Activated naive CD4-positive, alpha-beta T cell treated with anti-CD3 and anti-CD28 coated beads for 36 hours (primary cell): ENCODE data around the gene EID1. TPM values are rescaled to one million over a fixed set of nuclear protein-coding genes. Genes with fewer than 3 reads are reported as not detected.
"Not testable (repeated sequence)": the region's sequence is repeated elsewhere in the genome, so short reads cannot be mapped to it uniquely, and the experiment has no call there.

Experiments
- CTCF ChIA-PET: fragments of 350-600 bp; sonication (Branson Sonifier 250); formaldehyde crosslinking; loops from one replicate; lab custom pipeline; 2021; ENCODE audit warnings: antibody characterized with exemption; lab: Charles Lee
- DNase-seq: peaks from one replicate; pipeline ENCODE4 v3.0.0-alpha.2; 2020
- H3K27ac Mint-ChIP-seq: one replicate; pipeline ENCODE4 v1.8.0; 2021; ENCODE audit warnings: mild to moderate bottlenecking, mixed read lengths
- H3K27me3 Mint-ChIP-seq: one replicate; pipeline ENCODE4 v1.8.0; 2021; ENCODE audit warnings: low read depth, mixed read lengths
- H3K36me3 Mint-ChIP-seq: one replicate; pipeline ENCODE4 v1.8.0; 2021; ENCODE audit warnings: low read depth, mixed read lengths
- H3K4me1 Mint-ChIP-seq: one replicate; pipeline ENCODE4 v1.8.0; 2021; ENCODE audit warnings: low read depth, mixed read lengths
- H3K4me3 Mint-ChIP-seq: one replicate; pipeline ENCODE4 v1.8.0; 2021; ENCODE audit warnings: mild to moderate bottlenecking, moderate library complexity, mixed read lengths
- H3K9me3 Mint-ChIP-seq: one replicate; pipeline ENCODE4 v1.8.0; 2021; ENCODE audit warnings: mixed read lengths
- intact Hi-C: fragments of 100-400 bp; cut with micrococcal nuclease; formaldehyde crosslinking; loops from one replicate; pipeline ENCODE4 v1.15.1; 2023
- total RNA-seq, 2 experiments: library from RNA; stranded (reverse); gene quantifications; one replicate each; pipeline ENCODE4 v1.2.3, GENCODE V29; 2021

EID1 gene
- total RNA-seq, 2 experiments from 2014 or later = 43.2 to 48.4 TPM

DNA sequence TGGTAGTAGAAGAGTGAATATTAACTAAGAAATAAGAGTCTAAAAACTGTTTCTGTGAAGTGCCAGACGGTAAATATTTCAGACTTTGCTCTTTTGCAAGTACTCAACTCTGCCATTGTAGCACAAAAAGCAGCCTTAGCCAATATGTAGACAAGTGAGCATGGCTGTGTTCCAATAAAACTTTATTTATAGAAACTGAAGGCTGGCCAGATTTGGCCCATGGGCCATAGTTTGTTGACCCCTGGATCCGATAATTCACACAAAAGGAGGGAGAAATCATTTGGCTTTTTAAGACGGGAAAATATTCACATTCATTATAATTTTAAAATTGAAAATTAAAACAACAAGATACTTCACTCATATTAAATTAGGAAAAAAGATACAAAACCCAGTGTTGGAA is 15.4 kb downstream of the EID1 start:
- Mint-ChIP-seq H3K36me3 (no peaks in the 10 kb centered on the region), H3K9me3 (no peaks in the 10 kb centered on the region), H3K27me3 (peaks cover 15% of the 10 kb centered on the region), H3K4me1 (no peaks in the 10 kb centered on the region), H3K4me3 (no peak overlapping the region), H3K27ac (no peak overlapping the region)
- intact Hi-C loops = no loop called here
- CTCF ChIA-PET = no interaction called here
- DNase-seq = no peak

DNA sequence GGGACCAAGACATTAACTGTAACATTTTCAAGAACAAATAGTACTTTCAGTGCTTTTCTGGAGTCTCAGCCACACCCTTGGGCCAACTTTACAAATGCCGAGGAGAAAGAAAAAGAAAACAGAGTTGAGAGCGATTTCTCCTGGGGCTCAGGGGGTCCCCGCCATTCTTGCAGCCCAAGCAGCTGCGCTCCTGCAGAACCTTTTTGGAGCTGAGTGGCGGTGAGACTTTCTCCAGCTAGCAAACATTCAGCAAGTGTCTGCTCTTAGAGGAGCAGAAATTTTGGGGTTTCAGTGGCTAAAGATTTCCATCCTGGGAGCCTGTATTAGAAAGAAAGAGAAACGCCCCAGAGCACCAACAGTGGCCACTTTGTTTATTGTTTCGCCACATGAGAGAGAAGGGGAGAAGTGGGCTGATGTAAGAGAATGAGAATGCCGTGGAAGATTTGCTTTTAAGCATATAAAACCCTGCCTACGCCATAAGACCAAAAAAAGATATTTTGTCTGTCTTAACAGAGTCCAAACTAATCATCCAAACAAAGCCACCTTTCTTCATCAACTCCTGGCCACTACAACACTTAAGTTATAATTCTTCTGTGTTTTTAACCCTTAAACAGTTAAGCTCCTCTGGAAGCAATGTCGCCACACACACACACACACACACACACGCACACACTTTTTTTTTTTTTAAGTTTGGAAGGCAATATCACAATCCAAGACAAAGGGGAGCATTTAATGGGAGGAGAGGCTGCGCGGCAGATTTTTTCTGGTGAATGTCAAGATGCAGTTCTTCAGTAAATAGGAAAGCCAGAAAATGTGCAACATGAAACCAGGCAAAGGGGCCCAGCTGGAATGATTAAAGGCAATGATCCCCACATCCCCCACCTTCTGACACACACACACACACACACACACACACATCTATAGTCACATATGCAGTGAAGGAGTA is 19.2 kb downstream of the EID1 start:
- no peak overlapping the region for H3K4me3 Mint-ChIP-seq

DNA sequence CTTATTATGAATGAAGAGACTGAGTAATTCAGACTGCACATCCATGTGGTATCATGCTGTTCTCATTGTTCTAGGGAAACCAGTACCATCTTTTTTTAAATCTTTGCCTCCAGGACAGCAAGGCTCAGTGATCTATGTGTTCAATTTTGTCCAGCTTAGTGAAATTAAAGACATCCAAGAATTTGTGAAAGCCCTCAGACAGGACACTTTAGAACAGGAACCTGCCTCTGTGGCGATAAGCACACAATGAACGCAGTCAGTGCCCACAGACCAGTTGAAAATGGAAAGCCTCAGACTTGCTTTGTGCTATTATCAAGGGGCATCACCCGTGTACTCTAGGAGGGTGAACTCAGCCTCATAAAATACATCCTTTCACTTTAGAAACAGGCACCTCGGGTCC is 20.1 kb downstream of the EID1 start:
- Mint-ChIP-seq H3K4me3 (no peak overlapping the region), H3K36me3 (no peaks in the 10 kb centered on the region), H3K9me3 (no peaks in the 10 kb centered on the region), H3K4me1 (no peaks in the 10 kb centered on the region), H3K27ac (no peak overlapping the region), H3K27me3 (peaks cover 15% of the 10 kb centered on the region)
- CTCF ChIA-PET = interaction anchor here (0.7 kb wide), 1 partner anchor 21 kb away, joined by 3 read pairs; no protein-coding TSS in a partner anchor
- intact Hi-C loops = no loop called here
- no peak for DNase-seq

More for the DNA sequence above, 19.2 kb downstream of the EID1 start:
- peaks cover 15% of the 10 kb centered on the region for H3K27me3 Mint-ChIP-seq
- DNase-seq = no peak
- no peaks in the 10 kb centered on the region for H3K36me3 Mint-ChIP-seq
- CTCF ChIA-PET = interaction anchor here (0.7 kb wide), 1 partner anchor 22 kb away, joined by 3 read pairs; no protein-coding TSS in a partner anchor
- intact Hi-C loops = no loop called here
- H3K27ac Mint-ChIP-seq = no peak overlapping the region
- no peaks in the 10 kb centered on the region for H3K9me3 Mint-ChIP-seq
- H3K4me1 Mint-ChIP-seq = no peaks in the 10 kb centered on the region

DNA sequence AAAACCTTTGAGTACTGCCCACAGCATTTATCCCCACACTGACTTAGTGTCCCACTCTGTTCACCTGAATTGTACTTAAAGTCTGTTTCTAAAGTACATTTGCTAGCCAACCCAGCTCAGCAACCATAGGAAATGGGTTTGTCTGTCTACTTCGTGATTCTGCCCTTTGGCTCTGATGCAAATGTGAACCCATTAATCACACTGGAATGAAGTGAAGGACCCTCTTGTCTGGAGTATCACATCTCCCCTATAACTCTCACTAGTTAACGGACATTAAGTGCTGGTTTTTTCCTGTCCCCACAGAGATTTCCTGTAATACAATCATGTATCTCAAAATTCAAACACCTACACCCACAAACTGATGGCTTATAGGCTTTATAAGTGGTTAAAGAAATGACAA is 20.5 kb downstream of the EID1 start:
- CTCF ChIA-PET = no interaction called here
- Mint-ChIP-seq H3K9me3 (no peaks in the 10 kb centered on the region), H3K36me3 (no peaks in the 10 kb centered on the region), H3K4me1 (no peaks in the 10 kb centered on the region), H3K27me3 (peaks cover 15% of the 10 kb centered on the region), H3K27ac (no peak overlapping the region), H3K4me3 (no peak overlapping the region)
- intact Hi-C loops = no loop called here
- DNase-seq = no peak

DNA sequence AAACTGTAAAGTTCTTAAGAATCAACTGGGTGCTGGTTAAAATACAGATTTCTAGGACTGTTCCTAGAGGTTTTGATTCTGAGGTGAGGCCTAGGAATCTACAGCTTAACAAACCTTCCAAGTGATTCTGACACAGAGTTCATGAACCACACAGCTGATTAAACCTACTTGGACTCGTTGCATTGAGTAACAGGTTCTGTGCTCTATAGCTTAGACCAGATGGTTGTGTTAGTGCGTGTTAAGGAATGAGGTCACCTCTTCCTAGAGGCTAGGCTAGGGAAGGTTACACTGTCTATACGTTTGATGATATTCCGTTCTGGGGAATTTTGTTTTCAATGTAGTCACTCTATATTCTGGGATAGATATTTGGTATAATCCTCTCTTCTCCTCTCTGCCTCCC is 21.9 kb downstream of the EID1 start:
- DNase-seq = no peak
- Mint-ChIP-seq H3K4me1 (no peaks in the 10 kb centered on the region), H3K27ac (no peak overlapping the region), H3K4me3 (no peak overlapping the region), H3K36me3 (no peaks in the 10 kb centered on the region), H3K27me3 (peaks cover 13% of the 10 kb centered on the region), H3K9me3 (no peaks in the 10 kb centered on the region)
- CTCF ChIA-PET = no interaction called here
- intact Hi-C loops = no loop called here

DNA sequence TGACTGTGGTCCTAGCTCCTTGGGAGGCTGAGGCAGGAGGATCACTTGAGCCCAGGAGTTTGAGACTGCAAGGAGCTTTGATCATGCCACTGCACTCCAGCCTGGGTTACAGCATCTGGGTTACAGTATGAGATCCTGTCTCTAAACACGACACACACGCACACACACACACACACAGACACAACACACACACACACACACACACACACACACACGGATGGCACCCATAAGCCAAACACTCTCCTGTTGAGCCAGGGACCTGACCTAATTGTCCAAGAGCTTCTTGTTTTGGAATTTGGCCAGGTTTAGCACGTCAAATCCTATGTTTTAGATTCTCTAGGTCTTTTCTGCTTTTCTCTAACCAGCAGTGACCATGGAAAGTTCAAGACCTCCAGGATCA is 26.8 kb downstream of the EID1 start:
- H3K4me1 Mint-ChIP-seq = peaks cover 14% of the 10 kb centered on the region
- CTCF ChIA-PET = interaction anchor here (0.6 to 1.0 kb wide), 2 partner anchors 71 to 563 kb away, joined by 4 to 5 read pairs; no protein-coding TSS in a partner anchor
- intact Hi-C loops = no loop called here
- H3K27ac Mint-ChIP-seq = no peak overlapping the region
- no peak overlapping the region for H3K4me3 Mint-ChIP-seq
- H3K27me3 Mint-ChIP-seq = no peaks in the 10 kb centered on the region
- H3K36me3 Mint-ChIP-seq = no peaks in the 10 kb centered on the region
- peaks cover 2% of the 10 kb centered on the region for H3K9me3 Mint-ChIP-seq
- no peak for DNase-seq

DNA sequence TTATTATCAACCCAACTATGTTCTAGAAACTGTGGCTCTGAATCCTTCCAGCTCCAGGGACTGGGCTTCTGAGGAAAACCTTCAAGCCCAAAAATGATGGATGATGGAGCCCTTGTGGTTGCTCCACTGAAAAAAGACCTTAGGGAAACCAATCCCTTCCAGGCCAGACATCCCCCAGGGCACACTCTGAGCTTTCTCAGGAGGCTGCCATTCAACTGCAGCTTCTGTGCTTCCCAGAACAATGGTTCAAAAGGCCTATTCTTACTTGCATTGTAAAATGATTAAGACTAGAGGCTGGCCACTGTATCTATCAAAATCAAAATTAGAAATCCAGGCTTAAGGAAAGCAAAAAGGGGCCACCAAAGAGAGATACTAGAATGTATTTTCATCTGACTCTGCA is 27.3 kb downstream of the EID1 start:
- no peak overlapping the region for H3K4me3 Mint-ChIP-seq
- H3K27me3 Mint-ChIP-seq = no peaks in the 10 kb centered on the region
- H3K27ac Mint-ChIP-seq = no peak overlapping the region
- CTCF ChIA-PET = interaction anchor here (0.6 to 1.2 kb wide), 4 partner anchors 9 to 563 kb away, joined by 3 to 5 read pairs (median 4); partner anchors contain the start of gene SHC4
- no peaks in the 10 kb centered on the region for H3K36me3 Mint-ChIP-seq
- intact Hi-C loops = no loop called here
- H3K4me1 Mint-ChIP-seq = peaks cover 14% of the 10 kb centered on the region
- no peak for DNase-seq
- peaks cover 2% of the 10 kb centered on the region for H3K9me3 Mint-ChIP-seq

DNA sequence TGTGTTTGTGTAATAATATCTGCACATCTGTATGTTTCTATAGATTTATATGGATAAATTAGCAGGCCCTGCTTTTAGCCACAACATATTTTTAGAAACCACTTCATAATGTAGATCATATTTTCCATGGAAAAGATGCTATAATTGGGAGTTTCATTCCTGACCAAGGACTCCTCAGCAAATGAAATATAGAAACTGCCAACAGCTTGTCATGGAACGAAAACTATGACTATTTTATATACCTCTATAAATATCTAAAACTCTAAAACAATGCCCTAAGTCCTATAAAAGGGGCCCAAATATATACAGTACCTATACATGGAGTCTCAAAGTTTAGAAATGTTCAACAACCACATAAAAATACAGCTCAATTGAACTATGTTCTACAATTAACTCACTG is 27.9 kb downstream of the EID1 start:
- Mint-ChIP-seq H3K4me1 (peaks cover 14% of the 10 kb centered on the region), H3K4me3 (no peak overlapping the region), H3K27ac (no peak overlapping the region), H3K36me3 (no peaks in the 10 kb centered on the region), H3K9me3 (peaks cover 2% of the 10 kb centered on the region), H3K27me3 (no peaks in the 10 kb centered on the region)
- intact Hi-C loops = no loop called here
- CTCF ChIA-PET = interaction anchor here (0.7 to 1.2 kb wide), 3 partner anchors 8 to 203 kb away, joined by 3 to 5 read pairs (median 3); partner anchors contain the start of gene SHC4
- no peak for DNase-seq

DNA sequence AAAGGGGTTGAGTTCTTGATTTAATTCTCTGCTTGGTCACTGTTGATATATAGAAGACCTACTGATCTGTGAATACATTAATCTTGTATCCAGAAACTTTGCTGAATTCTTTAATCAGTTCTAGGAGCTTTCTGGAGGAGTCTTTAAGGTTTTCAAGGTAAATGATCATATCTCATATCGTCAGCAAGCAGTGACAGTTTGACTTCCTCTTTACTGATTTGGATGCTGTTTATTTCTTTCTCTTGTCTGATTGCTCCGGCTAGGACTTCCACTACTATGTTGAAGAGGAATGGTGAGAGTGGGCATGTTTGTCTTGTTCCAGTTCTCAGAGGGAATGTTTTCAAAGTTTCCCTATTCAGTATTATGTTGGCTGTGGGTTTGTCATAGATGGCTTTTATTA is 31.4 kb downstream of the EID1 start:
- H3K9me3 Mint-ChIP-seq, H3K36me3 Mint-ChIP-seq, CTCF ChIA-PET, H3K27ac Mint-ChIP-seq, intact Hi-C loops, H3K27me3 Mint-ChIP-seq, H3K4me3 Mint-ChIP-seq, DNase-seq: not testable (repeated sequence)
- H3K4me1 Mint-ChIP-seq = peaks cover 14% of the 10 kb centered on the region

DNA sequence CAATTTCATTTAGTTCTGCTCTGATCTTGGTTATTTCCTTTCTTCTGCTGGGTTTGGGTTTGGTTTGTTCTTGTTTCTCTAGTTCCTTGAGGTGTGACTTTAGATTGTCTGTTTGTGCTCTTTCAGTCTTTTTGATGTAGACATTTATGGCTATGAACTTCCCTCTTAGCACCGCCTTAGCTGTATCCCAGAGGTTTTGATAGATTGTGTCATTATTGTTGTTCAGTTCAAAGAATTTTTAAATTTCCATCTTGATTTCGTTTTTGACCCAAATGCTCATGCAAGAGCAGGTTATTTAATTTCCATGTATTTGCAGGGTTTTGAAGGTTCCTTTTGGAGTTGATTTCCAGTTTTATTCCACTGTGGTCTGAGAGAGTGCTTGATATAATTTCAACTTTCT is 32.6 kb downstream of the EID1 start:
- H3K4me1 Mint-ChIP-seq, CTCF ChIA-PET, intact Hi-C loops: not testable (repeated sequence)

DNA sequence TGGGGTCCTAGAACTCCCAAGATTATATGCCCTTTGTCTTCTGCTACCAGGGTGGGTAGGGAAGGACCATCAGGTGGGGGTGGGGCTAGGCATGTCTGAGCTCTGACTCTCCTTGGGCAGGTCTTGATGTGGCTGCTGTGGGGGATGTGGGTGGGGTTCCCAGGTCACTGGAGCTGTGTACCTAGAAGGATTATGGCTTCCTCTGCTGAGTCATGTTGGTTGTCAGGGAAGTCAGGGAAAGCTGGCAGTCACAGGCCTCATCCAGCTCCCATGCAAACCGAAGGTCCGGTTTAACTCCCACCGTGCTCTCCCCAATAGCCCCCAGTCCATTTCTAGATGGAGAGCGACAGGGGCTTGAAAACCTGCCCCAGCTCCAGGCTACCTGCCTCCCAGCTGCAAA is 35.2 kb downstream of the EID1 start:
- DNase-seq = no peak
- intact Hi-C loops = no loop called here
- Mint-ChIP-seq H3K4me3 (no peak overlapping the region), H3K36me3 (no peaks in the 10 kb centered on the region), H3K27me3 (peaks cover 15% of the 10 kb centered on the region), H3K27ac (no peak overlapping the region), H3K9me3 (peaks cover 2% of the 10 kb centered on the region), H3K4me1 (no peaks in the 10 kb centered on the region)
- CTCF ChIA-PET = no interaction called here

More for the DNA sequence above, 32.6 kb downstream of the EID1 start:
- H3K27me3 Mint-ChIP-seq, H3K9me3 Mint-ChIP-seq, H3K4me3 Mint-ChIP-seq, DNase-seq, H3K36me3 Mint-ChIP-seq, H3K27ac Mint-ChIP-seq: not testable (repeated sequence)

DNA sequence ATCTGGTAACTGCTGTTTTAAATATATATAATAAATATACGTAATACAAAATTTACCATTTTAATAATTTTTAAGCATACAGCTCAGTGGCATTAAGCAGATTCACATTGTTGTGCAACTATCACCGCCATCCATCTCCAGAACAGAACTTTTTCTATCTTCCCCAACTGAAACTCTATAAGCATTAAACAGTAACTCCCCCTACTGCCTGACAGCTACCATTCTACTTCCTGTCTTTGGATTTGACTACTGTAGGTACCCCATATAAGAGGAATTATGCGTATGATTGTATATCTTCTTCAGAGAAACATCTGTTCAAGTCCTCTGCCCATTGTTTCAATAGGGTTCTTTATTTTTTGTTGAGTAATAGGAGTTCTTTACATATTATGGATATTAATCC is 36.8 kb downstream of the EID1 start:
- H3K36me3 Mint-ChIP-seq = no peaks in the 10 kb centered on the region
- no peaks in the 10 kb centered on the region for H3K4me1 Mint-ChIP-seq
- intact Hi-C loops = no loop called here
- H3K9me3 Mint-ChIP-seq = no peaks in the 10 kb centered on the region
- CTCF ChIA-PET = interaction anchor here (0.8 kb wide), 1 partner anchor 9 kb away, joined by 3 read pairs; no protein-coding TSS in a partner anchor
- no peak for DNase-seq
- no peak overlapping the region for H3K27ac Mint-ChIP-seq
- peaks cover 20% of the 10 kb centered on the region for H3K27me3 Mint-ChIP-seq
- no peak overlapping the region for H3K4me3 Mint-ChIP-seq
